Esophagus squamous epithelium (tissue), 5 donors: Measurements from ENCODE around the gene NDUFC1. TPM values are rescaled to one million over a fixed set of nuclear protein-coding genes. Genes with fewer than 3 reads are reported as not detected.
"Not testable (repeated sequence)": the region's sequence is repeated elsewhere in the genome, so short reads cannot be mapped to it uniquely, and the experiment has no call there.

Source experiments
- DNase-seq: peaks from one replicate; lab custom pipeline; 2025; lab: John Stamatoyannopoulos, UW
- H3K27ac ChIP-seq, 4 donors: fragments of 200-600 bp; sonication (generic); one replicate each; pipeline ENCODE4 v1.5.1; 2016 to 2019; ENCODE audit warnings: mild to moderate bottlenecking in 1 of 4
- H3K27me3 ChIP-seq, 4 donors: fragments of 200-600 bp; sonication (generic); 1 replicate in 3 of 4; 2 replicates in 1 of 4; pipeline versions ENCODE4 v1.5.1 to v1.6.0; 2017 to 2021; ENCODE audit warnings: antibody characterized with exemption in 1 of 4
- H3K36me3 ChIP-seq, 3 donors: fragments of 200-600 bp; sonication (generic); one replicate each; pipeline ENCODE4 v1.5.1; 2016 to 2019
- H3K4me1 ChIP-seq, 3 donors: fragments of 200-600 bp; sonication (generic); one replicate each; pipeline ENCODE4 v1.5.1; 2017 to 2019
- H3K4me3 ChIP-seq, 4 donors: fragments of 200-600 bp; sonication (generic); 1 replicate in 3 of 4; 2 replicates in 1 of 4; pipeline ENCODE4 v1.5.1; 2016 to 2019; ENCODE audit warnings: mild to moderate bottlenecking in 2 of 4, moderate library complexity in 1 of 4
- H3K9me3 ChIP-seq, 3 donors: fragments of 200-600 bp; sonication (generic); one replicate each; pipeline ENCODE4 v1.5.1; 2016 to 2019
- POLR2A ChIP-seq, 4 donors: fragments of 450-650 bp; IDR thresholded peaks; one replicate each; pipeline ENCODE4 v1.6.1; 2017; ENCODE audit warnings: antibody characterized with exemption in 4 of 4, mild to moderate bottlenecking in 4 of 4, moderate library complexity in 3 of 4
- WGBS, 2 donors: methylation state at CpG; one replicate each; pipeline ENCODE4 v1.1.5; 2018; 5-methylcytosine and 5-hydroxymethylcytosine counted together
- intact Hi-C: fragments of 100-400 bp; cut with DNase I; formaldehyde crosslinking; loops from one replicate; pipeline ENCODE4 v1.15.0; 2022
- total RNA-seq, 4 donors: library from RNA; depleted of rRNA; stranded (reverse); fragments of >200 nt; gene quantifications; one replicate each; pipeline ENCODE4 v1.1.0, GENCODE V29; 2016
- TF ChIP-seq, protein P1 (sequence below), 6 experiments: fragments of 450-650 bp in 4 of 6; fragments of 200-600 bp in 2 of 6; sonication (generic) in 2 of 6; IDR thresholded peaks; one replicate each; pipeline ENCODE4 v1.5.1; 2016 to 2019; ENCODE audit warnings: antibody characterized with exemption in 6 of 6, mild to moderate bottlenecking in 4 of 6, moderate library complexity in 4 of 6
- donor health status: DM: yes; HTN: yes; CAD: no.

NDUFC1 gene
- total RNA-seq, 4 donors from 2014 or later: 24.6 to 57.5 (median 40.9) TPM

DNA sequence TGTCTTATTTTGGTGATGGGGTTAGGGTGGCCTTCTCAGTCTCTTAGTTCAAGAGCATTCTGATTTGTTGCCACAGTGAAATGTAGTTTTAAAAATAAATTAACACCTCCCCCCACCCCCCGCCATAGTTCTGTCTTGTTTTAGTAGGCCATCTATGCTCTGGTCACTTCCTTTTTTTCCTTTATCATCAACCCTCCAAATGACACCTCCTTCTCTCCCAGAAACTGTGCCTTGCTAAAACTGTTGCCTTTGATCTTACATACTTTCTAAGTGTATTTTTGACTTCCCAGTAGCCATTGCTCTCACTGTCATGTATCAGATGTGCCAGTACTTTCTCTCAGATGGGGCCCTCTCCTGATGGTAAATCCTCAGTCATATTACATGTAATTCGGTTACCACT is 14.5 kb upstream of the NDUFC1 start:
- WGBS, 2 donors: 89 to 95% methylated on average over 2 of the region's 2 CpGs
- intact Hi-C loops: no loop called here
- Histone ChIP-seq H3K9me3 (no peaks in the 10 kb centered on the region), H3K4me1 (peaks cover 2 to 30% (median 16%) of the 10 kb centered on the region in 3 donors), H3K27me3 (no peaks in the 10 kb centered on the region), H3K36me3 (no peaks in the 10 kb centered on the region), H3K27ac (no peak overlapping the region), H3K4me3 (no peak overlapping the region)
- no peak for DNase-seq
- TF ChIP-seq, protein P1, sequence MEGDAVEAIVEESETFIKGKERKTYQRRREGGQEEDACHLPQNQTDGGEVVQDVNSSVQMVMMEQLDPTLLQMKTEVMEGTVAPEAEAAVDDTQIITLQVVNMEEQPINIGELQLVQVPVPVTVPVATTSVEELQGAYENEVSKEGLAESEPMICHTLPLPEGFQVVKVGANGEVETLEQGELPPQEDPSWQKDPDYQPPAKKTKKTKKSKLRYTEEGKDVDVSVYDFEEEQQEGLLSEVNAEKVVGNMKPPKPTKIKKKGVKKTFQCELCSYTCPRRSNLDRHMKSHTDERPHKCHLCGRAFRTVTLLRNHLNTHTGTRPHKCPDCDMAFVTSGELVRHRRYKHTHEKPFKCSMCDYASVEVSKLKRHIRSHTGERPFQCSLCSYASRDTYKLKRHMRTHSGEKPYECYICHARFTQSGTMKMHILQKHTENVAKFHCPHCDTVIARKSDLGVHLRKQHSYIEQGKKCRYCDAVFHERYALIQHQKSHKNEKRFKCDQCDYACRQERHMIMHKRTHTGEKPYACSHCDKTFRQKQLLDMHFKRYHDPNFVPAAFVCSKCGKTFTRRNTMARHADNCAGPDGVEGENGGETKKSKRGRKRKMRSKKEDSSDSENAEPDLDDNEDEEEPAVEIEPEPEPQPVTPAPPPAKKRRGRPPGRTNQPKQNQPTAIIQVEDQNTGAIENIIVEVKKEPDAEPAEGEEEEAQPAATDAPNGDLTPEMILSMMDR (IDR thresholded peaks at IDR 0.05): no peak
- TF ChIP-seq POLR2A (IDR thresholded peaks at IDR 0.05): no peak

DNA sequence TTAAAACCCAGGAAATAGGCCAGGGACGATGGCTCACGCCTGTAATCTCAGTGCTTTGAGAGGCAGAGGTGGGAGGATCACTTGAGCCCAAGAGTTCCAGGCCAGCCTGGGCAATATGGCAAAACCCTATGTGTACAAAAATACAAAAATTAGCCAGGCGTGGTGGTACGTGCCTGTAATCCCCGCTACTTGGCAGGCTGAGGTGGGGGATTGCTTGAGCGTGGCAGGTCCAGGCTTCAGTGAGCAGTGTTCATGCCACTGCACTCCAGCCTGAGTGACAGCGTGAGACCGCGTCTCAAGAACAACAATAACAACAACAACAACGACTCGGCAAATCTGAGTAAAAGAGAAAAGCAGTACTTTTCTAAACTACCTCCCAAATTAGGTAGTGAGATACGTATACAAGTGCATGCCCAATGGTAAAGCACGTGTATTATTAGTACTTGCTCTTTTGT is 13.0 kb upstream of the NDUFC1 start:
- Histone ChIP-seq H3K27me3 (no peaks in the 10 kb centered on the region), H3K4me1 (peaks cover 5 to 45% (median 18%) of the 10 kb centered on the region in 3 donors), H3K4me3 (no peak overlapping the region), H3K27ac (no peak overlapping the region), H3K9me3 (no peaks in the 10 kb centered on the region), H3K36me3 (no peaks in the 10 kb centered on the region)
- 84 to 86% methylated on average over 13 of the region's 13 CpGs for WGBS, 2 donors
- TF ChIP-seq POLR2A (IDR thresholded peaks at IDR 0.05): no peak
- TF ChIP-seq, protein P1 (IDR thresholded peaks at IDR 0.05): no peak
- no peak for DNase-seq
- intact Hi-C loops: no loop called here

DNA sequence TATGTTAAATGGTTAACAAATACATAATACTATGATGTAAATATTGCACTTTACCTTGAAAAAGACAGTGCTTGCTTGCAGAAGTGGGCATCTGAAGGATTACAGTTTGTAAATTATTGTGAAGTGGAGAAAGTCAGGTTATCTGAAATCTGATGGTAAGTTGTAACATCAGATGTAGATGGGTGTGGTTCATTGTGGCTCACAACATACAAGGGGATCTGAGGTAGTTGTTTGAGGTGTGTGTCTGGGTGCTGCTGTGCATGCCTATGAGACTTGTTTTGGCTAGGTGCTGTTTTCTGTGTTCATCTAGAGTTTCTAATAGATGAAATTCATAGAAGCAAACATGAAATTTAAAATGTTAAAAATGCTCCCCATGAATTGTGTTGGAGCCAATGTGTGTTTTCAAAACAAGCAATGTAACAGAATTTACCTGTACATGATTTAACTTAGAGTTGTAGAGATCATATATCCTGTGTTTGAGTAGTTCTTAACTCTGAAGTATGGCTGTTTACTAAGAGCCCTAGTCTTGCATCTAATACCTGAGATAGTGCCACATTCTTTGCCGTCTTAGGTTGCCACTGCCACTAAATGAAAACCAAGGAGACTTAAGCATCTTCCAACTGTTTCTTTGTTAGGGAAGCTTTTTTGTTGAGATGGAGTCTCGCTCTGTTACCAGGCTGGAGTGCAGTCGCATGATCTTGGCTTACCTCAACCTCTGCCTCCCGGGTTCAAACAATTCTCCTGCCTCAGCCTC is 11.9 kb upstream of the NDUFC1 start:
- intact Hi-C loops: no loop called here
- 79 to 90% methylated on average over 4 of the region's 4 CpGs for WGBS, 2 donors
- Histone ChIP-seq H3K4me3 (no peak overlapping the region), H3K9me3 (no peaks in the 10 kb centered on the region), H3K27me3 (no peaks in the 10 kb centered on the region), H3K36me3 (no peaks in the 10 kb centered on the region), H3K27ac (no peak overlapping the region), H3K4me1 (peaks cover 5 to 46% (median 18%) of the 10 kb centered on the region in 3 donors)
- no peak for DNase-seq
- TF ChIP-seq, protein P1 (IDR thresholded peaks at IDR 0.05): no peak
- TF ChIP-seq POLR2A (IDR thresholded peaks at IDR 0.05): no peak

DNA sequence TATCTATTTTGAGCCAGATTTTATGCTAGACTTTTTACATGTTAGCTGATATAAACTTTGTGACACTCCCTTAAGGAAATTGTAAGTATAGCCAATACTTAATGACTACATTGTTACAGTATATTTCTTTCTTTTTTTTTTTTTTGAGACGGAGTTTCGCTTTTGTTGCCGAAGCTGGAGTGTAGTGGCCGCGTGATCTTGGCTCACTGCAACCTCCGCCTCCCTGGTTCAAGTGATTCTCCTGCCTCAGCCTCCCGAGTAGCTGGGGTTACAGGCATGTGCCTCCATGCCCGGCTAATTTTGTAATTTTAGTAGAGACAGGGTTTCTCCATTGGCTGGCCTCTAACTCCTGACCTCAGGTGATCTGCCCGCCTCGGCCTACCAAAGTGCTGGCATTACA is 11.1 kb upstream of the NDUFC1 start:
- H3K27me3 ChIP-seq, H3K4me3 ChIP-seq, H3K27ac ChIP-seq, H3K9me3 ChIP-seq, intact Hi-C loops, H3K36me3 ChIP-seq, DNase-seq: not testable (repeated sequence)
- WGBS, 2 donors: 76 to 77% methylated on average over 8 to 10 of the region's 10 CpGs
- peaks cover 5 to 54% (median 18%) of the 10 kb centered on the region in 3 donors for H3K4me1 ChIP-seq

DNA sequence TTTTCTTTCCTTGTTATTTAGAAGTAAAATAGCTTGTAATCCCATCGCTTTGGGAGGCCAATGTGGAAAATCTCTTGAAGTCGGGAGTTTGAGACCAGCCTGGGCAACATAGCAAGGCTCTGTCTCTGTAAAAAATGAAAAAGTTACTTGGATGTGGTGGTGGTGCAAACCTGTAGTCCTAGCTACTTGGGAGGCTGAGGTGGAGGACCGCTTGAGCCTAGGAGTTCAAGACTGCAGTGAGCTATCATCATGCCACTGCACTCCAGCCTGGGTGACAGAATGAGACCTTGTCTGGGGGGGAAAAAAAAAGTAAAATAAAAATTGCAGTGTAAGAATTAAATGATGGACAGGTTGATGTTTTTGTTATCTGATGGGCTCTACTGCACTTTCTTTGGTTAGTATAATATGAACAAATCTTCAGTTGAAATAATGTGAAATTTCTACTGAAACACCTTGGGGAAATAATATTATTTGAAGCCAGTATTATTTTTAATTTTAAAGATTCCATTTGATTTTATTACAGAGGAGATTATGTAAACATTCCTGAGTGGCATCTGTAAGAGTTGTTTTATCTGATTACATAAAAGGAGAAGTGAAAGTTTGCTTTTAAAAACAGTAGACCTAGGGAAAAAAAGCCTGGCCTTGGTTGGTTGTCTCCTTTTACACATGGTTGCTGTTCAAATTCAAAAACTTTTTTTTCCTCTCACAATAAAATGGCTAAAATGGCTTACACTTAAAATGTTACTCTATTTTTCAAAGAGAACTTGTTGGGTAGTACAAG is 10.5 kb upstream of the NDUFC1 start:
- intact Hi-C loops: no loop called here
- WGBS, 2 donors: 72 to 77% methylated on average over 3 of the region's 3 CpGs
- H3K36me3 ChIP-seq: no peaks in the 10 kb centered on the region
- no peaks in the 10 kb centered on the region for H3K9me3 ChIP-seq
- H3K27me3 ChIP-seq: no peaks in the 10 kb centered on the region
- H3K27ac ChIP-seq: no peak overlapping the region
- no peak overlapping the region for H3K4me3 ChIP-seq
- TF ChIP-seq, protein P1 (IDR thresholded peaks at IDR 0.05): no peak
- TF ChIP-seq POLR2A (IDR thresholded peaks at IDR 0.05): no peak
- H3K4me1 ChIP-seq: peaks cover 5 to 58% (median 18%) of the 10 kb centered on the region in 3 donors
- no peak for DNase-seq
